ENCODE measurements around the gene CES3. TPM values are rescaled to one million over a fixed set of nuclear protein-coding genes. Genes with fewer than 3 reads are reported as not detected.
A peak's percentile ranks its signal among the peaks of the same experiment; 100 is the strongest.

The CES3 gene
- total RNA-seq, 1 donor from 2014 or later = 0.98 TPM

GRCh38 chr16:66975302-66975893 is 14.3 kb downstream of the CES3 start:
- no peaks in the 10 kb centered on the region for H3K27me3 ChIP-seq
- intact Hi-C loops (cut with DNase I) = no loop called here

GRCh38 chr16:66976746-66977145 is 15.7 kb downstream of the CES3 start:
- DNase-seq (ENCODE audit: extremely low spot score in 2 of 2) = no peak
- Histone ChIP-seq H3K4me3 (no peak overlapping the region), H3K9me3 (no peaks in the 10 kb centered on the region), H3K27ac (no peak overlapping the region), H3K27me3 (no peaks in the 10 kb centered on the region), H3K36me3 (no peaks in the 10 kb centered on the region), H3K4me1 (no peaks in the 10 kb centered on the region)
- TF ChIP-seq POLR2AphosphoS5 (IDR thresholded peaks at IDR 0.05; ENCODE audit: insufficient read depth in 1 of 2, low read depth in 1 of 2) (no peak), CTCF (IDR thresholded peaks at IDR 0.05) (no peak), POLR2A (IDR thresholded peaks at IDR 0.05) (no peak)
- intact Hi-C loops (cut with DNase I) = loop anchor here (2.0 kb wide), 1 partner anchor 178 kb away; no protein-coding TSS in a partner anchor

More at GRCh38 chr16:66975302-66975893, 14.3 kb downstream of the CES3 start:
- no peak for DNase-seq (ENCODE audit: extremely low spot score in 2 of 2)
- Histone ChIP-seq H3K4me1 (no peaks in the 10 kb centered on the region), H3K9me3 (no peaks in the 10 kb centered on the region), H3K27ac (no peak overlapping the region), H3K4me3 (no peak overlapping the region), H3K36me3 (no peaks in the 10 kb centered on the region)
- TF ChIP-seq POLR2AphosphoS5 (IDR thresholded peaks at IDR 0.05; ENCODE audit: insufficient read depth in 1 of 2, low read depth in 1 of 2) (no peak), CTCF (IDR thresholded peaks at IDR 0.05) (no peak), POLR2A (IDR thresholded peaks at IDR 0.05) (no peak)

- Histone ChIP-seq H3K4me1 (no peaks in the 10 kb centered on the region), H3K9me3 (no peaks in the 10 kb centered on the region), H3K27me3 (no peaks in the 10 kb centered on the region), H3K4me3 (no peak overlapping the region), H3K36me3 (no peaks in the 10 kb centered on the region), H3K27ac (no peak overlapping the region)
- DNase-seq (ENCODE audit: extremely low spot score in 2 of 2) = no peak
- intact Hi-C loops (cut with DNase I) = loop anchor here (2.0 kb wide), 1 partner anchor 177 kb away; no protein-coding TSS in a partner anchor
- TF ChIP-seq POLR2A (IDR thresholded peaks at IDR 0.05) = no peak
- TF ChIP-seq POLR2AphosphoS5 (IDR thresholded peaks at IDR 0.05; ENCODE audit: insufficient read depth in 1 of 2, low read depth in 1 of 2) = peak in 1 of 2 donors; percentile 20
- TF ChIP-seq CTCF (IDR thresholded peaks at IDR 0.05) = peak; percentile 91 to 99 (median 98)
These were observed 16.5 kb downstream of the CES3 start for GRCh38 chr16:66977341-66978113.

- Histone ChIP-seq H3K27me3 (no peaks in the 10 kb centered on the region), H3K9me3 (no peaks in the 10 kb centered on the region), H3K27ac (no peak overlapping the region), H3K4me3 (no peak overlapping the region), H3K36me3 (no peaks in the 10 kb centered on the region), H3K4me1 (no peaks in the 10 kb centered on the region)
- TF ChIP-seq POLR2AphosphoS5 (IDR thresholded peaks at IDR 0.05; ENCODE audit: insufficient read depth in 1 of 2, low read depth in 1 of 2) (no peak), POLR2A (IDR thresholded peaks at IDR 0.05) (no peak), CTCF (IDR thresholded peaks at IDR 0.05) (no peak)
- DNase-seq (ENCODE audit: extremely low spot score in 2 of 2) = no peak
- intact Hi-C loops (cut with DNase I) = no loop called here
These were observed 18.1 kb downstream of the CES3 start for GRCh38 chr16:66979011-66979717.

Measured in vagina (tissue), 2 donors.